LNCaP clone FGC (cell line): ENCODE measurements around the gene GNAZ.

Source experiments
- DNase-seq: peaks from one replicate; pipeline ENCODE4 v3.0.0-alpha.2; 2011; ENCODE audit warnings: low read depth
- H3K4me3 ChIP-seq: 2 replicates; pipeline ENCODE4 v1.5.1; 2011; ENCODE audit warnings: mild to moderate bottlenecking, low read depth, low read length, control low read depth
- CTCF ChIP-seq: IDR thresholded peaks from 2 replicates; pipeline ENCODE4 v1.5.1; 2012; ENCODE audit warnings: mild to moderate bottlenecking; ENCODE audit not compliant: control insufficient read depth, insufficient read depth; ENCODE audit errors: extremely low read depth

GNAZ gene

GRCh38 chr22:23150762-23151161 lies 80.4 kb downstream of the GNAZ start:
- no peak for DNase-seq
- TF ChIP-seq CTCF: no peak
- no peak overlapping the region for H3K4me3 ChIP-seq

GRCh38 chr22:23151827-23152226 lies 81.5 kb downstream of the GNAZ start:
- TF ChIP-seq CTCF: no peak
- no peak for DNase-seq
- H3K4me3 ChIP-seq: no peak overlapping the region

- TF ChIP-seq CTCF: no peak
- H3K4me3 ChIP-seq: no peak overlapping the region
- DNase-seq: no peak
Measured at GRCh38 chr22:23152238-23153114, 82.2 kb downstream of the GNAZ start.

- no peak for DNase-seq
- no peak overlapping the region for H3K4me3 ChIP-seq
- no peak for TF ChIP-seq CTCF
Measured at GRCh38 chr22:23153994-23154393, 83.7 kb downstream of the GNAZ start.

- TF ChIP-seq CTCF: no peak
- DNase-seq: no peak
Measured at GRCh38 chr22:23154461-23154860, 84.1 kb downstream of the GNAZ start.

GRCh38 chr22:23155143-23155542 lies 84.8 kb downstream of the GNAZ start:
- H3K4me3 ChIP-seq: no peak overlapping the region
- DNase-seq: no peak
- TF ChIP-seq CTCF: no peak

More at GRCh38 chr22:23154461-23154860, 84.1 kb downstream of the GNAZ start:
- no peak overlapping the region for H3K4me3 ChIP-seq

- DNase-seq: no peak
- no peak overlapping the region for H3K4me3 ChIP-seq
- TF ChIP-seq CTCF: no peak
Measured at GRCh38 chr22:23155831-23156230, 85.5 kb downstream of the GNAZ start.
